ENCODE data around the gene LRP1-AS.

The LRP1-AS gene

GRCh38 chr12:57146961-57147944, at the start of gene LRP1-AS:
TSS of gene LRP1-AS (minus strand) at chr12:57147619.
- DNase-seq, result no peak

- no peak for DNase-seq
Observed at GRCh38 chr12:57196956-57197355, 49.5 kb upstream of the LRP1-AS start.

- no peak for DNase-seq
Observed at GRCh38 chr12:57196439-57196838, 49.0 kb upstream of the LRP1-AS start.

GRCh38 chr12:57195611-57196371, 48.4 kb upstream of the LRP1-AS start:
- no peak for DNase-seq

GRCh38 chr12:57195186-57195585, 47.8 kb upstream of the LRP1-AS start:
- no peak for DNase-seq

- no peak for DNase-seq
Observed at GRCh38 chr12:57194253-57194652, 46.8 kb upstream of the LRP1-AS start.

GRCh38 chr12:57193706-57194245, 46.4 kb upstream of the LRP1-AS start:
- DNase-seq, result no peak

GRCh38 chr12:57192920-57193319, 45.5 kb upstream of the LRP1-AS start:
- no peak for DNase-seq

GRCh38 chr12:57191410-57191809, 44.0 kb upstream of the LRP1-AS start:
- DNase-seq, result no peak

GRCh38 chr12:57190821-57191220, 43.4 kb upstream of the LRP1-AS start:
- DNase-seq, result no peak

- no peak for DNase-seq
Observed at GRCh38 chr12:57190037-57190436, 42.6 kb upstream of the LRP1-AS start.

GRCh38 chr12:57188090-57188425, 40.6 kb upstream of the LRP1-AS start:
- DNase-seq, result no peak

- no peak for DNase-seq
Observed at GRCh38 chr12:57187222-57188089, 40.0 kb upstream of the LRP1-AS start.

- DNase-seq, result no peak
Observed at GRCh38 chr12:57185906-57186508, 38.6 kb upstream of the LRP1-AS start.

- no peak for DNase-seq
Observed at GRCh38 chr12:57185403-57185802, 38.0 kb upstream of the LRP1-AS start.

- DNase-seq, result no peak
Observed at GRCh38 chr12:57183939-57184725, 36.7 kb upstream of the LRP1-AS start.

GRCh38 chr12:57182918-57183575, 35.6 kb upstream of the LRP1-AS start:
- DNase-seq, result peak; percentile 81

- DNase-seq, result no peak
Observed at GRCh38 chr12:57181561-57182155, 34.2 kb upstream of the LRP1-AS start.

- no peak for DNase-seq
Observed at GRCh38 chr12:57181072-57181471, 33.7 kb upstream of the LRP1-AS start.

GRCh38 chr12:57180321-57180989, 33.0 kb upstream of the LRP1-AS start:
- DNase-seq, result no peak

Measured in activated CD4-positive, alpha-beta T cell treated with anti-CD3 and anti-CD28 coated beads, Interleukin-10, Interleukin-2, amounts not matched to agents 100 ng/mL and 50 ng/mL, durations not matched to agents 16 hours and 8 hours (primary cell).